ENCODE data around the gene RBFOX1. TPM values are rescaled to one million over a fixed set of nuclear protein-coding genes. Genes with fewer than 3 reads are reported as not detected.

RBFOX1 gene
- total and polyA plus RNA-seq, 2 donors from 2014 or later = 0.24 to 0.66 TPM

DNA sequence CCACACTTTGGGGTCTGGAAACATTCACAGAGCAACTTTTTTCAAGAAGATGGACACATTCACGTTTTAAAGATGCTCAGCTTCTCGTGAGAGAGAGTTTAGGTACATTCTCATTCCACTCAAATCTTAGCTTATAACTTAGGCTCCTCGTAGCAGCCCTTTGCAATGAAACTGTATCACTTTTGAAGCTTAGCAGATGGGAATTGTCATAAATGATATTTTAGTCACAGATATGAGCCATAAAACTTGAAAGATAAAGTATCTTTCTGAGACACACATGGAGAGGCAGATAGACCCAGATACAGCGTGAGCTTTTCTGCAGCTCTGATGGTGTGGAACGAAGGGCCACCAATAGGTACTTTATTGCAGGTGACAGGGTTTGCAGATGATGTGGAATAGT lies 41.1 kb downstream of the RBFOX1 start:
- H3K4me1 ChIP-seq (ENCODE audit: control insufficient read depth in 2 of 3, insufficient read depth in 2 of 3, low read depth in 1 of 3, low read length in 3 of 3) = no peaks in the 10 kb centered on the region
- intact Hi-C loops (cut with DNase I) = no loop called here

DNA sequence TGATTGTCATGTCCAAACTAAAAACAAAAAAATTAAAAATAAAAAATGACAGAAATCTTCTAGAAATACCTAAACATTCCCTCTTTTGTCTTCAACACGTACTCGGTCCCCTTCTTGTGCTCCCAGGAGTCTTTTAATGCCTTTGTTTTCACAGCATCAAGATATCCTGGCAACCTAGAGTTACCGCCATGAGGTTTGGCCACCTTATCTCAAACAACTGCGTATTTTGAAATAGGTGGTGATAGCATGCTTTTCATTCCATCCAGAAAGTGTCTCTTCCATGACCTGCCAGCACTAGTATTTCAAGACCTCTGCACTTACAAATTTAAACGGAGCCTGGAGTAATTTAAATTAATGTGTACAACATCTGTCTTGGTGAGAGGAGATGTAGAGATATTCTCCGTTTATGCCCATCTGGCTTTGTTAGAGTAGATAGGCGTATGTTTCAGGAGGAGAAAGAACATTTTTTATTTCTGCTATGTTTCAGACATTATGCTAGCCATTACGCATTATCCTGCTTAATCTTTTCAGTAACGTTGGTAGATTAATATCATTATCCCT lies 42.0 kb downstream of the RBFOX1 start:
- Histone ChIP-seq H3K9ac (ENCODE audit: low read length in 3 of 3) (no peak overlapping the region), H3K27me3 (ENCODE audit: control insufficient read depth, insufficient read depth, low read length) (no peaks in the 10 kb centered on the region), H3K4me3 (ENCODE audit: low read length in 3 of 3) (no peak overlapping the region), H3K4me1 (ENCODE audit: control insufficient read depth in 2 of 3, insufficient read depth in 2 of 3, low read depth in 1 of 3, low read length in 3 of 3) (no peaks in the 10 kb centered on the region), H3K27ac (ENCODE audit: low read depth in 2 of 2, low read length in 2 of 2) (no peak overlapping the region), H3K36me3 (ENCODE audit: control insufficient read depth in 2 of 3, insufficient read depth in 3 of 3, low read length in 3 of 3) (no peaks in the 10 kb centered on the region), H3K9me3 (ENCODE audit: control insufficient read depth in 2 of 3, insufficient read depth in 1 of 3, low read length in 3 of 3) (no peaks in the 10 kb centered on the region)
- TF ChIP-seq, protein P1, sequence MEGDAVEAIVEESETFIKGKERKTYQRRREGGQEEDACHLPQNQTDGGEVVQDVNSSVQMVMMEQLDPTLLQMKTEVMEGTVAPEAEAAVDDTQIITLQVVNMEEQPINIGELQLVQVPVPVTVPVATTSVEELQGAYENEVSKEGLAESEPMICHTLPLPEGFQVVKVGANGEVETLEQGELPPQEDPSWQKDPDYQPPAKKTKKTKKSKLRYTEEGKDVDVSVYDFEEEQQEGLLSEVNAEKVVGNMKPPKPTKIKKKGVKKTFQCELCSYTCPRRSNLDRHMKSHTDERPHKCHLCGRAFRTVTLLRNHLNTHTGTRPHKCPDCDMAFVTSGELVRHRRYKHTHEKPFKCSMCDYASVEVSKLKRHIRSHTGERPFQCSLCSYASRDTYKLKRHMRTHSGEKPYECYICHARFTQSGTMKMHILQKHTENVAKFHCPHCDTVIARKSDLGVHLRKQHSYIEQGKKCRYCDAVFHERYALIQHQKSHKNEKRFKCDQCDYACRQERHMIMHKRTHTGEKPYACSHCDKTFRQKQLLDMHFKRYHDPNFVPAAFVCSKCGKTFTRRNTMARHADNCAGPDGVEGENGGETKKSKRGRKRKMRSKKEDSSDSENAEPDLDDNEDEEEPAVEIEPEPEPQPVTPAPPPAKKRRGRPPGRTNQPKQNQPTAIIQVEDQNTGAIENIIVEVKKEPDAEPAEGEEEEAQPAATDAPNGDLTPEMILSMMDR (IDR thresholded peaks at IDR 0.05; ENCODE audit: borderline replicate concordance, extremely low read depth, insufficient read depth) = no peak
- FAIRE-seq (no peak), DNase-seq (no peak)
- intact Hi-C loops (cut with DNase I) = no loop called here

More for the DNA sequence above, 41.1 kb downstream of the RBFOX1 start:
- Histone ChIP-seq H3K27me3 (ENCODE audit: control insufficient read depth, insufficient read depth, low read length) (no peaks in the 10 kb centered on the region), H3K9ac (ENCODE audit: low read length in 3 of 3) (no peak overlapping the region), H3K27ac (ENCODE audit: low read depth in 2 of 2, low read length in 2 of 2) (no peak overlapping the region), H3K36me3 (ENCODE audit: control insufficient read depth in 2 of 3, insufficient read depth in 3 of 3, low read length in 3 of 3) (no peaks in the 10 kb centered on the region), H3K4me3 (ENCODE audit: low read length in 3 of 3) (no peak overlapping the region), H3K9me3 (ENCODE audit: control insufficient read depth in 2 of 3, insufficient read depth in 1 of 3, low read length in 3 of 3) (no peaks in the 10 kb centered on the region)
- DNase-seq = no peak
- FAIRE-seq = no peak
- TF ChIP-seq, protein P1 (IDR thresholded peaks at IDR 0.05; ENCODE audit: borderline replicate concordance, extremely low read depth, insufficient read depth) = no peak

DNA sequence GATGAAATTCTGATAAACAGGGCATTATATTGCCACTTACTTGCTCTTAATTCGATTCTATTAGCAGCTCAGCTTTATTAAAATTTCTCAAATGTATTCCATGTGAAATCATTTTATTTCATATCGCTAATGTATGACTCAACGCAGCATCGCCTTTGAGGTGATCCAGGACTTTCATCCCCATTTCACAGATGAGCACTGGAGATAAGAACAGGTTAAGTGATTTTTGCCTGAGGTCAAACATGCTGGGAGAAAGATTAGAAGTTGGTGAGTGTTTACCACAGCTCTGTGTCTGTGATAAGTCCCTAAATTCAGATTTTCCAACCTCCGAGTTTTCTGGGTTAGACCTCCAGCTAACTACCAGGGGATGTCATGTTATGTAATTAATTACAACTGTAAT lies 43.6 kb downstream of the RBFOX1 start:
- no peaks in the 10 kb centered on the region for H3K9me3 ChIP-seq (ENCODE audit: control insufficient read depth in 2 of 3, insufficient read depth in 1 of 3, low read length in 3 of 3)
- H3K27ac ChIP-seq (ENCODE audit: low read depth in 2 of 2, low read length in 2 of 2) = no peak overlapping the region
- no peak overlapping the region for H3K4me3 ChIP-seq (ENCODE audit: low read length in 3 of 3)
- H3K27me3 ChIP-seq (ENCODE audit: control insufficient read depth, insufficient read depth, low read length) = no peaks in the 10 kb centered on the region
- no peaks in the 10 kb centered on the region for H3K36me3 ChIP-seq (ENCODE audit: control insufficient read depth in 2 of 3, insufficient read depth in 3 of 3, low read length in 3 of 3)
- DNase-seq = no peak
- H3K9ac ChIP-seq (ENCODE audit: low read length in 3 of 3) = no peak overlapping the region
- intact Hi-C loops (cut with DNase I) = no loop called here
- H3K4me1 ChIP-seq (ENCODE audit: control insufficient read depth in 2 of 3, insufficient read depth in 2 of 3, low read depth in 1 of 3, low read length in 3 of 3) = no peaks in the 10 kb centered on the region
- TF ChIP-seq, protein P1 (IDR thresholded peaks at IDR 0.05; ENCODE audit: borderline replicate concordance, extremely low read depth, insufficient read depth) = no peak
- FAIRE-seq = no peak

DNA sequence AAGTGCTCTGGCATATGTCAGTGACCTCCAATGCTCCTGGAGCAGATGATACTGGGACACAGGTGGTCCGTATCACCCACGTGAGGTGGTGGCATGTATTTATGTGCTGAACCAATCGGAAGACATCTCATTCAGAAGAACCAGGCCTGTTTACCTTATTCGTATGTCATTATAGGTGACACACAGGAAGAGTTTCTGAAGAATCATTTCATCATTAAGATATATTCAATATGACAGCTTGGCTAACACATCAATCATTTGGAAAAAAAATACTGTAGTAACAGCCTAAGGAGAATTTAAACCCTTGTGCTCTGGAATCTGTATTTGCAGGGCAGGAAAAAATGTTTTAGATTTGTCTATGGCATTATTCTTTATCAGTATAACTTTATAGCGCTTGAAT lies 44.6 kb downstream of the RBFOX1 start:
- TF ChIP-seq, protein P1 (IDR thresholded peaks at IDR 0.05; ENCODE audit: borderline replicate concordance, extremely low read depth, insufficient read depth) = no peak
- Histone ChIP-seq H3K36me3 (ENCODE audit: control insufficient read depth in 2 of 3, insufficient read depth in 3 of 3, low read length in 3 of 3) (no peaks in the 10 kb centered on the region), H3K9ac (ENCODE audit: low read length in 3 of 3) (no peak overlapping the region), H3K27ac (ENCODE audit: low read depth in 2 of 2, low read length in 2 of 2) (no peak overlapping the region), H3K4me1 (ENCODE audit: control insufficient read depth in 2 of 3, insufficient read depth in 2 of 3, low read depth in 1 of 3, low read length in 3 of 3) (no peaks in the 10 kb centered on the region), H3K27me3 (ENCODE audit: control insufficient read depth, insufficient read depth, low read length) (no peaks in the 10 kb centered on the region), H3K4me3 (ENCODE audit: low read length in 3 of 3) (no peak overlapping the region), H3K9me3 (ENCODE audit: control insufficient read depth in 2 of 3, insufficient read depth in 1 of 3, low read length in 3 of 3) (no peaks in the 10 kb centered on the region)
- DNase-seq = no peak
- FAIRE-seq = no peak
- intact Hi-C loops (cut with DNase I) = no loop called here
